SK-N-SH (cell line): ENCODE data around the gene GNAL. TPM values are rescaled to one million over a fixed set of nuclear protein-coding genes. Genes with fewer than 3 reads are reported as not detected.
A peak's percentile ranks its signal among the peaks of the same experiment; 100 is the strongest.
"Not testable (repeated sequence)": the region's sequence is repeated elsewhere in the genome, so short reads cannot be mapped to it uniquely, and the experiment has no call there.

Source experiments
- CTCF ChIA-PET: fragments of 300-600, 350-600 bp; formaldehyde crosslinking; extraction: SDS; loops from one replicate; lab custom pipeline; 2021; lab: Yijun Ruan, JAX
- POLR2A ChIA-PET: fragments of 350-600 bp; sonication (Branson Sonifier 250); formaldehyde crosslinking; extraction: SDS; loops from one replicate; lab custom pipeline; 2020; ENCODE audit warnings: antibody characterized with exemption, inconsistent platforms; lab: Yijun Ruan, JAX
- DNase-seq: peaks from one replicate; pipeline ENCODE4 v3.0.0; 2012
- H2AFZ ChIP-seq: fragments of 200-600 bp; sonication (generic); 2 replicates; pipeline ENCODE4 v1.8.1; 2016; ENCODE audit warnings: antibody characterized with exemption, mild to moderate bottlenecking, low read depth
- H3F3A ChIP-seq: fragments of 200-600 bp; sonication (generic); replicated peaks from 2 replicates; pipeline ENCODE3; 2016; ENCODE audit warnings: antibody characterized with exemption, mild to moderate bottlenecking; ENCODE audit not compliant: insufficient read depth
- H3K27ac ChIP-seq, 2 experiments: fragments of 200-500 bp in 1 of 2; fragments of 200-600 bp in 1 of 2; sonication (Bioruptor generic) in 1 of 2; sonication (generic), shearing (Covaris generic) in 1 of 2; 2 replicates each; pipeline versions ENCODE4 v1.5.1 to v1.6.1; 2014 to 2016; ENCODE audit warnings: low read depth in 2 of 2, inconsistent platforms in 1 of 2, low read length in 1 of 2, mild to moderate bottlenecking in 1 of 2, mixed read lengths in 1 of 2
- H3K27me3 ChIP-seq: fragments of 200-600 bp; sonication (generic), shearing (Covaris generic); 2 replicates; pipeline ENCODE4 v1.6.1; 2016; ENCODE audit warnings: mixed run types; ENCODE audit not compliant: insufficient read depth
- H3K36me3 ChIP-seq, 2 experiments: fragments of 200-500 bp in 1 of 2; fragments of 200-600 bp in 1 of 2; sonication (Bioruptor generic) in 1 of 2; sonication (generic) in 1 of 2; replicated peaks in 1 of 2; 2 replicates each; pipeline versions ENCODE3 to v1.5.1; 2014 to 2016; ENCODE audit warnings: low read length in 1 of 2, mild to moderate bottlenecking in 1 of 2; ENCODE audit not compliant: insufficient read depth in 2 of 2, control insufficient read depth in 1 of 2
- H3K4me1 ChIP-seq, 2 experiments: fragments of 200-500 bp in 1 of 2; fragments of 200-600 bp in 1 of 2; sonication (Bioruptor generic) in 1 of 2; sonication (generic), shearing (Covaris generic) in 1 of 2; 2 replicates each; pipeline versions ENCODE4 v1.5.1 to v1.6.1; 2014 to 2016; ENCODE audit warnings: low read depth in 1 of 2, low read length in 1 of 2, mixed run types in 1 of 2; ENCODE audit not compliant: insufficient read depth in 2 of 2, control insufficient read depth in 1 of 2
- H3K4me2 ChIP-seq: fragments of 200-600 bp; sonication (generic), shearing (Covaris generic); 2 replicates; pipeline ENCODE4 v1.6.1; 2017; ENCODE audit warnings: mixed run types
- H3K4me3 ChIP-seq, 2 experiments: fragments of 200-500 bp in 1 of 2; fragments of 200-600 bp in 1 of 2; sonication (Bioruptor generic) in 1 of 2; sonication (generic), shearing (Covaris generic) in 1 of 2; 2 replicates each; pipeline versions ENCODE4 v1.5.1 to v1.8.1; 2014 to 2016; ENCODE audit warnings: low read depth in 2 of 2, inconsistent platforms in 1 of 2, low read length in 1 of 2, mild to moderate bottlenecking in 1 of 2, mixed read lengths in 1 of 2, moderate library complexity in 1 of 2
- H3K79me2 ChIP-seq: fragments of 200-600 bp; sonication (generic); 2 replicates; pipeline ENCODE4 v1.8.1; 2017; ENCODE audit warnings: mild to moderate bottlenecking; ENCODE audit not compliant: insufficient read depth
- H3K9ac ChIP-seq: fragments of 200-600 bp; sonication (generic); 2 replicates; pipeline ENCODE4 v1.6.1; 2017; ENCODE audit warnings: mixed run types
- H3K9me2 ChIP-seq: fragments of 200-600 bp; sonication (generic); 2 replicates; pipeline ENCODE4 v1.6.1; 2017; ENCODE audit warnings: mixed run types
- H3K9me3 ChIP-seq: fragments of 200-600 bp; sonication (generic); 2 replicates; pipeline ENCODE4 v1.6.1; 2017; ENCODE audit warnings: mixed run types, mild to moderate bottlenecking, moderate library complexity
- H4K20me1 ChIP-seq: fragments of 200-600 bp; sonication (generic); 2 replicates; pipeline ENCODE4 v1.6.1; 2017; ENCODE audit warnings: mild to moderate bottlenecking, mixed run types; ENCODE audit not compliant: insufficient read depth
- CHD2 ChIP-seq: fragments of 150-350 bp; IDR thresholded peaks from 2 replicates; pipeline ENCODE4 v1.6.1; 2018; ENCODE audit warnings: low read length; ENCODE audit not compliant: partially characterized antibody
- ELF1 ChIP-seq: IDR thresholded peaks from 2 replicates; pipeline ENCODE4 v1.4.0; 2012
- EZH2phosphoT487 ChIP-seq: fragments of 200-600 bp; sonication (generic); IDR thresholded peaks from 2 replicates; pipeline ENCODE4 v1.6.1; 2017; ENCODE audit warnings: low read depth, mixed run types, mild to moderate bottlenecking, antibody characterized with exemption, moderate library complexity, borderline replicate concordance
- GATA2 ChIP-seq: sonication (generic); formaldehyde crosslinking; IDR thresholded peaks from 2 replicates; pipeline ENCODE4 v1.5.0; 2020; ENCODE audit warnings: mild to moderate bottlenecking, missing genetic modification reagents
- RCOR1 ChIP-seq: fragments of 150-350 bp; IDR thresholded peaks from 2 replicates; pipeline ENCODE4 v1.6.1; 2017; ENCODE audit warnings: antibody characterized with exemption, low read length
- RXRA ChIP-seq: IDR thresholded peaks from 2 replicates; pipeline ENCODE4 v1.4.0; 2012; ENCODE audit warnings: low read depth, mild to moderate bottlenecking, borderline replicate concordance
- SIN3A ChIP-seq: IDR thresholded peaks from 2 replicates; pipeline ENCODE4 v1.6.1; 2012; ENCODE audit warnings: low read depth, mild to moderate bottlenecking, low read length, moderate library complexity, borderline replicate concordance
- USF1 ChIP-seq: IDR thresholded peaks from 2 replicates; pipeline ENCODE4 v1.4.0; 2012; ENCODE audit warnings: low read depth, borderline replicate concordance
- YY1 ChIP-seq: IDR thresholded peaks from 2 replicates; pipeline ENCODE4 v1.4.0; 2012; ENCODE audit warnings: low read depth, mild to moderate bottlenecking
- WGBS: methylation state at CpG from one replicate; pipeline ENCODE4 v1.1.6; 2017; ENCODE audit warnings: low lambda C conversion rate; 5-methylcytosine and 5-hydroxymethylcytosine counted together
- polyA plus RNA-seq, 3 experiments: library from polyadenylated mRNA; depleted of rRNA; stranded (reverse); fragments of >200 nt; gene quantifications; 2 replicates each; pipeline ENCODE4 v1.2.3, GENCODE V29; 2012
- TF ChIP-seq, protein P1 (sequence below): IDR thresholded peaks from 2 replicates; pipeline ENCODE4 v1.4.0; 2012; ENCODE audit warnings: low read depth, borderline replicate concordance
- TF ChIP-seq, protein P2 (sequence below): fragments of 150-350 bp; IDR thresholded peaks from 2 replicates; pipeline ENCODE4 v1.6.1; 2016; ENCODE audit warnings: mild to moderate bottlenecking, low read depth, low read length

The GNAL gene
- polyA plus RNA-seq (2012; rRNA removed), result 0.08 and 0.13 TPM in 2 replicates
- 0.03 and 0.07 TPM in 2 replicates for polyA plus RNA-seq (2012; cell fraction: cytosol; rRNA removed)
- polyA plus RNA-seq (2012; cell fraction: nucleus; rRNA removed), result 0.01 and 0.06 TPM in 2 replicates

- Histone ChIP-seq H3K36me3 (no peaks in the 10 kb centered on the region), H3K4me2 (peak within 1 kb of the TSS; percentile 69), H3K27me3 (peaks cover 22% of the 10 kb centered on the region), H3K27ac (no peak within 1 kb of the TSS), H3K79me2 (no peaks in the 10 kb centered on the region), H3K9ac (no peak within 1 kb of the TSS), H4K20me1 (no peaks in the 10 kb centered on the region), H3K9me2 (no peaks in the 10 kb centered on the region), H3K4me1 (no peaks in the 10 kb centered on the region; a peak in 1 of 4 replicates), H3F3A (no peaks in the 10 kb centered on the region), H3K9me3 (no peaks in the 10 kb centered on the region), H3K4me3 (peak within 1 kb of the TSS; percentile 21 to 23; a peak in 2 of 4 replicates), H2AFZ (peak within 1 kb of the TSS; percentile 46; the same call in 1 of the 2 replicates)
- DNase-seq, result peak; percentile 79
- 2% methylated on average over 50 of the region's 77 CpGs for WGBS
- TF ChIP-seq RCOR1 (0 out of 2 replicates have a peak, but pooled peaks have one; percentile 34), CHD2 (peak; percentile 63), ELF1 (no peak), YY1 (peak; percentile 83)
- POLR2A ChIA-PET, result no interaction called here
- CTCF ChIA-PET, result no interaction called here
Measured at GRCh38 chr18:11688972-11689668, at the start of gene GNAL. GNAL (plus strand) TSS chr18:11689264; CDS start chr18:11689564, 300 bp downstream.

GRCh38 chr18:11647310-11647709 lies 41.8 kb upstream of the GNAL start:
- H3K4me3 ChIP-seq, CTCF ChIA-PET, DNase-seq, H3F3A ChIP-seq, H3K36me3 ChIP-seq, H3K4me2 ChIP-seq, POLR2A ChIA-PET, H2AFZ ChIP-seq, H3K9ac ChIP-seq, H3K4me1 ChIP-seq, H3K27ac ChIP-seq, H3K9me3 ChIP-seq, H4K20me1 ChIP-seq, H3K79me2 ChIP-seq, H3K9me2 ChIP-seq, H3K27me3 ChIP-seq: not testable (repeated sequence)
- 40% methylated on average over 5 of the region's 23 CpGs for WGBS

GRCh38 chr18:11647804-11648203 lies 41.3 kb upstream of the GNAL start:
- H3K4me1 ChIP-seq, H3K36me3 ChIP-seq, H3F3A ChIP-seq, H3K9me2 ChIP-seq, H3K4me2 ChIP-seq, H3K79me2 ChIP-seq, H3K4me3 ChIP-seq, H3K27ac ChIP-seq, H3K27me3 ChIP-seq, H3K9ac ChIP-seq, CTCF ChIA-PET, DNase-seq, H2AFZ ChIP-seq, H3K9me3 ChIP-seq, POLR2A ChIA-PET, H4K20me1 ChIP-seq: not testable (repeated sequence)
- WGBS, result 31% methylated on average over 14 of the region's 26 CpGs

GRCh38 chr18:11649839-11650238 lies 39.2 kb upstream of the GNAL start:
- 3% methylated on average over 4 of the region's 4 CpGs for WGBS
- Histone ChIP-seq H3K4me3 (no peak overlapping the region), H2AFZ (no peak overlapping the region), H3K4me1 (no peaks in the 10 kb centered on the region), H3K9ac (no peak overlapping the region), H3K27ac (no peak overlapping the region), H3K9me2 (no peaks in the 10 kb centered on the region), H3K4me2 (no peak overlapping the region), H3K27me3 (peaks cover 21% of the 10 kb centered on the region; the same call in 1 of the 2 replicates), H3K9me3 (no peaks in the 10 kb centered on the region), H4K20me1 (no peaks in the 10 kb centered on the region), H3F3A (no peaks in the 10 kb centered on the region), H3K79me2 (no peaks in the 10 kb centered on the region), H3K36me3 (no peaks in the 10 kb centered on the region)
- no peak for DNase-seq
- ChIA-PET POLR2A (no interaction called here), CTCF (no interaction called here)
- TF ChIP-seq, protein P1, sequence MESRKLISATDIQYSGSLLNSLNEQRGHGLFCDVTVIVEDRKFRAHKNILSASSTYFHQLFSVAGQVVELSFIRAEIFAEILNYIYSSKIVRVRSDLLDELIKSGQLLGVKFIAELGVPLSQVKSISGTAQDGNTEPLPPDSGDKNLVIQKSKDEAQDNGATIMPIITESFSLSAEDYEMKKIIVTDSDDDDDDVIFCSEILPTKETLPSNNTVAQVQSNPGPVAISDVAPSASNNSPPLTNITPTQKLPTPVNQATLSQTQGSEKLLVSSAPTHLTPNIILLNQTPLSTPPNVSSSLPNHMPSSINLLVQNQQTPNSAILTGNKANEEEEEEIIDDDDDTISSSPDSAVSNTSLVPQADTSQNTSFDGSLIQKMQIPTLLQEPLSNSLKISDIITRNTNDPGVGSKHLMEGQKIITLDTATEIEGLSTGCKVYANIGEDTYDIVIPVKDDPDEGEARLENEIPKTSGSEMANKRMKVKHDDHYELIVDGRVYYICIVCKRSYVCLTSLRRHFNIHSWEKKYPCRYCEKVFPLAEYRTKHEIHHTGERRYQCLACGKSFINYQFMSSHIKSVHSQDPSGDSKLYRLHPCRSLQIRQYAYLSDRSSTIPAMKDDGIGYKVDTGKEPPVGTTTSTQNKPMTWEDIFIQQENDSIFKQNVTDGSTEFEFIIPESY, result no peak
- no peak for TF ChIP-seq GATA2 (CRISPR knock-in tag)
- no peak for TF ChIP-seq SIN3A
- TF ChIP-seq CHD2, result no peak
- TF ChIP-seq, protein P2, sequence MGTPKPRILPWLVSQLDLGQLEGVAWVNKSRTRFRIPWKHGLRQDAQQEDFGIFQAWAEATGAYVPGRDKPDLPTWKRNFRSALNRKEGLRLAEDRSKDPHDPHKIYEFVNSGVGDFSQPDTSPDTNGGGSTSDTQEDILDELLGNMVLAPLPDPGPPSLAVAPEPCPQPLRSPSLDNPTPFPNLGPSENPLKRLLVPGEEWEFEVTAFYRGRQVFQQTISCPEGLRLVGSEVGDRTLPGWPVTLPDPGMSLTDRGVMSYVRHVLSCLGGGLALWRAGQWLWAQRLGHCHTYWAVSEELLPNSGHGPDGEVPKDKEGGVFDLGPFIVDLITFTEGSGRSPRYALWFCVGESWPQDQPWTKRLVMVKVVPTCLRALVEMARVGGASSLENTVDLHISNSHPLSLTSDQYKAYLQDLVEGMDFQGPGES, result no peak
- TF ChIP-seq USF1, result no peak
- TF ChIP-seq EZH2phosphoT487, result no peak
- no peak for TF ChIP-seq RXRA
